NB4 (cell line): ENCODE results near the gene NAPA.

ENCODE experiments used
- DNase-seq: peaks from one replicate; pipeline ENCODE4 v3.0.0; 2010; ENCODE audit warnings: low read depth
- H3K4me3 ChIP-seq: one replicate; pipeline ENCODE4 v1.5.1; 2011; ENCODE audit warnings: mild to moderate bottlenecking, low read depth, low read length, moderate library complexity
- CTCF ChIP-seq: IDR thresholded peaks from one replicate; pipeline ENCODE4 v1.5.1; 2012; ENCODE audit warnings: low read depth, low read length
- MAX ChIP-seq: IDR thresholded peaks from 2 replicates; pipeline ENCODE4 v1.6.1; 2011; ENCODE audit warnings: low read depth, low read length
- MYC ChIP-seq: IDR thresholded peaks from 2 replicates; pipeline ENCODE4 v1.6.1; 2011; ENCODE audit warnings: low read depth, low read length
- POLR2A ChIP-seq: IDR thresholded peaks from 2 replicates; pipeline ENCODE4 v1.6.1; 2011; ENCODE audit warnings: mild to moderate bottlenecking; ENCODE audit not compliant: insufficient read length; ENCODE audit errors: extremely low read depth

The NAPA gene

GRCh38 chr19:47445527-47445926 lies 69.3 kb downstream of the NAPA start:
- peak; percentile 75 for DNase-seq
- H3K4me3 ChIP-seq, result no peak overlapping the region
- TF ChIP-seq CTCF, result no peak
- peak; percentile 39; the same call in 1 of the 2 replicates for TF ChIP-seq MAX

- peak; percentile 72 for DNase-seq
- TF ChIP-seq CTCF (no peak), MAX (peak; percentile 87), MYC (0 out of 2 replicates have a peak, but pooled peaks have one; percentile 54), POLR2A (no peak)
- no peak overlapping the region for H3K4me3 ChIP-seq
These were observed 70.5 kb downstream of the NAPA start for GRCh38 chr19:47444388-47444821.

GRCh38 chr19:47443331-47443730 lies 71.5 kb downstream of the NAPA start:
- no peak overlapping the region for H3K4me3 ChIP-seq
- no peak for DNase-seq
- no peak for TF ChIP-seq MAX
- no peak for TF ChIP-seq MYC
- TF ChIP-seq POLR2A, result no peak
- no peak for TF ChIP-seq CTCF

- H3K4me3 ChIP-seq, result no peak overlapping the region
- TF ChIP-seq MAX (no peak), POLR2A (no peak), CTCF (no peak), MYC (no peak)
- peak; percentile 34 for DNase-seq
These were observed 76.1 kb downstream of the NAPA start for GRCh38 chr19:47438793-47439220.
